HT-29 (cell line): Measurements from ENCODE around the gene RCSD1. TPM values are rescaled to one million over a fixed set of nuclear protein-coding genes. Genes with fewer than 3 reads are reported as not detected.

Source experiments
- DNase-seq: peaks from one replicate; pipeline ENCODE4 v3.0.0-alpha.2; 2015; ENCODE audit warnings: low spot score
- total RNA-seq: library from RNA; depleted of rRNA; stranded (reverse); fragments of >200 nt; shearing (Covaris generic); gene quantifications from 2 replicates; pipeline ENCODE4 v1.2.3, GENCODE V29; 2014

Gene RCSD1
- total RNA-seq, 1 experiment from 2014 or later = not detected

GRCh38 chr1:167642501-167642826 is 12.4 kb downstream of the RCSD1 start:
- no peak for DNase-seq

GRCh38 chr1:167643441-167643840 is 13.4 kb downstream of the RCSD1 start:
- no peak for DNase-seq

GRCh38 chr1:167644551-167644950 is 14.5 kb downstream of the RCSD1 start:
- no peak for DNase-seq

GRCh38 chr1:167645140-167645541 is 15.1 kb downstream of the RCSD1 start:
- no peak for DNase-seq

- DNase-seq = no peak
Observed at GRCh38 chr1:167645625-167646414, 15.8 kb downstream of the RCSD1 start.

GRCh38 chr1:167648252-167648849 is 18.3 kb downstream of the RCSD1 start:
- no peak for DNase-seq

GRCh38 chr1:167648978-167649744 is 19.1 kb downstream of the RCSD1 start:
- no peak for DNase-seq

- no peak for DNase-seq
Observed at GRCh38 chr1:167650269-167651160, 20.5 kb downstream of the RCSD1 start.

- no peak for DNase-seq
Observed at GRCh38 chr1:167651161-167651693, 21.2 kb downstream of the RCSD1 start.

- no peak for DNase-seq
Observed at GRCh38 chr1:167654975-167655575, 25.0 kb downstream of the RCSD1 start.

GRCh38 chr1:167656657-167657056 is 26.6 kb downstream of the RCSD1 start:
- DNase-seq = no peak

- no peak for DNase-seq
Observed at GRCh38 chr1:167658574-167659328, 28.7 kb downstream of the RCSD1 start.

- DNase-seq = peak; percentile 9
Observed at GRCh38 chr1:167659450-167659849, 29.4 kb downstream of the RCSD1 start.

- DNase-seq = no peak
Observed at GRCh38 chr1:167659881-167660280, 29.8 kb downstream of the RCSD1 start.

GRCh38 chr1:167661527-167662426 is 31.7 kb downstream of the RCSD1 start:
- peak; percentile 11 for DNase-seq

- DNase-seq = no peak
Observed at GRCh38 chr1:167663002-167663772, 33.2 kb downstream of the RCSD1 start.

- DNase-seq = no peak
Observed at GRCh38 chr1:167665469-167665868, 35.4 kb downstream of the RCSD1 start.

GRCh38 chr1:167666416-167666815 is 36.4 kb downstream of the RCSD1 start:
- no peak for DNase-seq
